ENCODE measurements around the gene CAMK2G.

CAMK2G gene

GRCh38 chr10:73862011-73862410 lies 12.3 kb downstream of the CAMK2G start:
- no peak for DNase-seq

GRCh38 chr10:73859784-73860491 lies 14.4 kb downstream of the CAMK2G start:
- no peak for DNase-seq

- no peak for DNase-seq
Observed at GRCh38 chr10:73859428-73859783, 14.9 kb downstream of the CAMK2G start.

- DNase-seq: peak; percentile 14
Observed at GRCh38 chr10:73858750-73859427, 15.5 kb downstream of the CAMK2G start.

GRCh38 chr10:73858013-73858708 lies 16.2 kb downstream of the CAMK2G start:
- DNase-seq: no peak

GRCh38 chr10:73857446-73857845 lies 16.9 kb downstream of the CAMK2G start:
- no peak for DNase-seq

- DNase-seq: no peak
Observed at GRCh38 chr10:73856261-73856660, 18.1 kb downstream of the CAMK2G start.

GRCh38 chr10:73855413-73855812 lies 18.9 kb downstream of the CAMK2G start:
- DNase-seq: no peak

- DNase-seq: no peak
Observed at GRCh38 chr10:73854310-73854709, 20.0 kb downstream of the CAMK2G start.

- DNase-seq: no peak
Observed at GRCh38 chr10:73853196-73853595, 21.2 kb downstream of the CAMK2G start.

- no peak for DNase-seq
Observed at GRCh38 chr10:73850863-73851461, 23.4 kb downstream of the CAMK2G start.

- no peak for DNase-seq
Observed at GRCh38 chr10:73850211-73850610, 24.1 kb downstream of the CAMK2G start.

GRCh38 chr10:73848821-73849489 lies 25.4 kb downstream of the CAMK2G start:
- peak; percentile 99 for DNase-seq

- no peak for DNase-seq
Observed at GRCh38 chr10:73847031-73847430, 27.3 kb downstream of the CAMK2G start.

GRCh38 chr10:73843261-73843660 lies 31.1 kb downstream of the CAMK2G start:
- DNase-seq: peak; percentile 52

- no peak for DNase-seq
Observed at GRCh38 chr10:73842349-73842748, 32.0 kb downstream of the CAMK2G start.

- DNase-seq: no peak
Observed at GRCh38 chr10:73841526-73842285, 32.6 kb downstream of the CAMK2G start.

GRCh38 chr10:73841061-73841421 lies 33.3 kb downstream of the CAMK2G start:
- no peak for DNase-seq

- no peak for DNase-seq
Observed at GRCh38 chr10:73840403-73841060, 33.8 kb downstream of the CAMK2G start.

- DNase-seq: no peak
Observed at GRCh38 chr10:73840056-73840402, 34.3 kb downstream of the CAMK2G start.

GRCh38 chr10:73839276-73839966 lies 34.9 kb downstream of the CAMK2G start:
- no peak for DNase-seq

Data from MV-4-11 (cell line).